ENCODE measurements around the gene TBPL1.

DNA sequence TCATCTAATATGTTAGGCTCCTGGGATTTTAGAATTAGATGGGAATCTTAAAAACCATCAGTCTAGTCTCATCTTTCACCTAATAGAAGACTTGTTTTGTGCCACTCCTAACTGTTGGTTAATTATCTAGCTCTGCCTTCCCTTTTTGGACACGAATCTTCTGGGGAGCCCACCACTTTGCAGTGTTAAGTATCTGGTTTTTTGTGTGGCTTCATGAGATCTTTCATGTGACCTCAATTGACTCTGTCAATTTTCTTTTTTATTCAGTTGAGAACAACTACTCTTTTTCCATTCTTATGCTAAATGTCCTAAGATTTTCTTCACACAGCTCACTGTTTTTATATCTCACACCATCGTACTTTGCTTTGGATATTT lies 16.9 kb downstream of the TBPL1 start:
- TF ChIP-seq POLR2AphosphoS5 (IDR thresholded peaks at IDR 0.05; ENCODE audit: borderline replicate concordance, low read depth, low read length) (no peak), EZH2 (IDR thresholded peaks at IDR 0.05) (no peak)
